IMR-90 (cell line): ENCODE data around the gene HOXD9. TPM values are rescaled to one million over a fixed set of nuclear protein-coding genes. Genes with fewer than 3 reads are reported as not detected.

ENCODE experiments used
- ATAC-seq: fragments of 200-7000 bp; cut with Tn5 transposase; 2 replicates; pipeline ENCODE4 v1.9.1; 2020; ENCODE audit warnings: low read depth, mild to moderate bottlenecking, moderate library complexity
- BruUV-seq: library from RNA; stranded (reverse); fragments of 400-500 nt; replicated peaks from 2 replicates; lab custom pipeline; 2021; lab: Mats Ljungman, UMichigan
- CTCF ChIA-PET: fragments of 300-600 bp; formaldehyde crosslinking; extraction: SDS; loops from one replicate; lab custom pipeline; 2021; ENCODE audit warnings: antibody characterized with exemption; lab: Yijun Ruan, JAX
- POLR2A ChIA-PET: fragments of 300-600 bp; sonication (Branson Sonifier 250); formaldehyde crosslinking; loops from one replicate; lab custom pipeline; 2022; ENCODE audit warnings: antibody characterized with exemption; ENCODE audit not compliant: unreplicated experiment; lab: Charles Lee
- DNase-seq: peaks from one replicate; pipeline ENCODE4 v3.0.0; 2013
- H2AFZ ChIP-seq: replicated peaks from 2 replicates; pipeline ENCODE3; 2013; ENCODE audit warnings: low read length, mild to moderate bottlenecking; ENCODE audit not compliant: poor library complexity
- H2AK5ac ChIP-seq: 2 replicates; pipeline ENCODE4 v1.6.1; 2013; ENCODE audit warnings: low read depth, low read length, inconsistent platforms
- H2AK9ac ChIP-seq: replicated peaks from 2 replicates; pipeline ENCODE3; 2013; ENCODE audit warnings: mild to moderate bottlenecking, low read depth, low read length, moderate library complexity; ENCODE audit not compliant: poor library complexity
- H2BK120ac ChIP-seq: 2 replicates; pipeline ENCODE4 v1.6.1; 2013; ENCODE audit warnings: low read depth, low read length, inconsistent platforms
- H2BK15ac ChIP-seq: 3 replicates; pipeline ENCODE4 v1.6.1; 2013; ENCODE audit warnings: low read depth, low read length, inconsistent platforms
- H2BK20ac ChIP-seq: 2 replicates; pipeline ENCODE4 v1.6.1; 2013; ENCODE audit warnings: low read depth, mild to moderate bottlenecking, inconsistent platforms, low read length, moderate library complexity
- H2BK5ac ChIP-seq: 2 replicates; pipeline ENCODE4 v1.6.1; 2013; ENCODE audit warnings: mild to moderate bottlenecking, low read depth, low read length, inconsistent platforms; ENCODE audit not compliant: poor library complexity, severe bottlenecking
- H3K14ac ChIP-seq: replicated peaks from 2 replicates; pipeline ENCODE4 v1.6.1; 2013; ENCODE audit warnings: low read depth, low read length, inconsistent platforms
- H3K18ac ChIP-seq: 2 replicates; pipeline ENCODE4 v1.6.1; 2013; ENCODE audit warnings: low read depth, low read length, control low read depth
- H3K23ac ChIP-seq: 2 replicates; pipeline ENCODE4 v1.6.1; 2013; ENCODE audit warnings: low read depth, low read length, inconsistent platforms
- H3K27ac ChIP-seq: 2 replicates; pipeline ENCODE4 v1.5.1; 2013; ENCODE audit warnings: mild to moderate bottlenecking, control low read depth, low read length; ENCODE audit not compliant: insufficient read depth
- H3K27me3 ChIP-seq: 2 replicates; pipeline ENCODE4 v1.6.1; 2013; ENCODE audit warnings: low read length; ENCODE audit not compliant: control insufficient read depth, insufficient read depth
- H3K36me3 ChIP-seq: 2 replicates; pipeline ENCODE4 v1.6.1; 2013; ENCODE audit warnings: low read length, mixed read lengths; ENCODE audit not compliant: control insufficient read depth, insufficient read depth
- H3K4ac ChIP-seq: 2 replicates; pipeline ENCODE4 v1.6.1; 2013; ENCODE audit warnings: low read depth, low read length, inconsistent platforms
- H3K4me1 ChIP-seq: 2 replicates; pipeline ENCODE4 v1.6.1; 2013; ENCODE audit warnings: low read length, mixed read lengths; ENCODE audit not compliant: control insufficient read depth, insufficient read depth
- H3K4me2 ChIP-seq: 2 replicates; pipeline ENCODE4 v1.6.1; 2013; ENCODE audit warnings: low read depth, mild to moderate bottlenecking, control low read depth, low read length, moderate library complexity
- H3K4me3 ChIP-seq: 2 replicates; pipeline ENCODE4 v1.5.1; 2013; ENCODE audit warnings: low read depth, mild to moderate bottlenecking, control low read depth, low read length, moderate library complexity; ENCODE audit not compliant: insufficient read depth
- H3K56ac ChIP-seq: 2 replicates; pipeline ENCODE4 v1.6.1; 2013; ENCODE audit warnings: low read length, inconsistent platforms; ENCODE audit not compliant: insufficient read depth; ENCODE audit errors: extremely low read depth
- H3K79me1 ChIP-seq, 2 experiments: 2 replicates each; pipeline ENCODE4 v1.6.1; 2013; ENCODE audit warnings: low read length in 2 of 2, inconsistent platforms in 1 of 2, low read depth in 1 of 2
- H3K9ac ChIP-seq: 2 replicates; pipeline ENCODE4 v1.6.1; 2013; ENCODE audit warnings: low read depth, low read length, control low read depth
- H3K9me1 ChIP-seq: 2 replicates; pipeline ENCODE4 v1.6.1; 2013; ENCODE audit warnings: low read length, inconsistent platforms; ENCODE audit not compliant: insufficient read depth
- H3K9me3 ChIP-seq: 2 replicates; pipeline ENCODE4 v1.6.1; 2013; ENCODE audit warnings: low read length; ENCODE audit not compliant: control insufficient read depth, insufficient read depth
- H4K20me1 ChIP-seq: 2 replicates; pipeline ENCODE4 v1.6.1; 2013; ENCODE audit warnings: low read length, inconsistent platforms; ENCODE audit not compliant: insufficient read depth
- H4K5ac ChIP-seq: 2 replicates; pipeline ENCODE4 v1.6.1; 2013; ENCODE audit warnings: mild to moderate bottlenecking, low read depth, low read length, control low read depth
- H4K8ac ChIP-seq, 2 experiments: 2 replicates each; pipeline ENCODE4 v1.6.1; 2013; ENCODE audit warnings: low read depth in 2 of 2, low read length in 2 of 2, control low read depth in 1 of 2, inconsistent platforms in 1 of 2
- H4K91ac ChIP-seq: 2 replicates; pipeline ENCODE4 v1.6.1; 2013; ENCODE audit warnings: low read depth, low read length, inconsistent platforms; ENCODE audit not compliant: insufficient read depth
- BHLHE40 ChIP-seq: fragments of 150-350 bp; IDR thresholded peaks from 2 replicates; pipeline ENCODE4 v1.6.1; 2016; ENCODE audit warnings: mild to moderate bottlenecking, low read depth, low read length
- CEBPB ChIP-seq: IDR thresholded peaks from 2 replicates; pipeline ENCODE4 v1.6.1; 2012; ENCODE audit warnings: low read depth, low read length, improper control_type of control experiment
- CHD1 ChIP-seq: IDR thresholded peaks from 2 replicates; pipeline ENCODE4 v1.6.1; 2012; ENCODE audit warnings: low read depth, low read length, improper control_type of control experiment
- MAFK ChIP-seq: IDR thresholded peaks from 2 replicates; pipeline ENCODE4 v1.6.1; 2012; ENCODE audit warnings: low read depth, low read length, improper control_type of control experiment
- MAZ ChIP-seq: IDR thresholded peaks from 2 replicates; pipeline ENCODE4 v1.6.1; 2012; ENCODE audit warnings: low read depth, mild to moderate bottlenecking, low read length, improper control_type of control experiment, moderate library complexity, borderline replicate concordance
- MXI1 ChIP-seq: IDR thresholded peaks from 2 replicates; pipeline ENCODE4 v1.6.1; 2012; ENCODE audit warnings: low read depth, mild to moderate bottlenecking, low read length, moderate library complexity, borderline replicate concordance
- NFE2L2 ChIP-seq: fragments of 150-350 bp; IDR thresholded peaks from 2 replicates; pipeline ENCODE4 v1.6.1; 2016; ENCODE audit warnings: low read depth, mild to moderate bottlenecking, low read length
- RAD21 ChIP-seq: IDR thresholded peaks from 2 replicates; pipeline ENCODE4 v1.6.1; 2012; ENCODE audit warnings: low read length, improper control_type of control experiment
- RCOR1 ChIP-seq: IDR thresholded peaks from 2 replicates; pipeline ENCODE4 v1.6.1; 2012; ENCODE audit warnings: mild to moderate bottlenecking, low read length, improper control_type of control experiment; ENCODE audit not compliant: insufficient replicate concordance
- RFX5 ChIP-seq: IDR thresholded peaks from 2 replicates; pipeline ENCODE4 v1.8.0; 2012; ENCODE audit warnings: low read depth, mild to moderate bottlenecking, low read length, moderate library complexity
- SMC3 ChIP-seq: fragments of 150-350 bp; IDR thresholded peaks from 2 replicates; pipeline ENCODE4 v1.6.1; 2016; ENCODE audit warnings: low read depth, mild to moderate bottlenecking, antibody characterized with exemption, low read length, moderate library complexity
- WGBS, 2 experiments: methylation state at CpG; one replicate each; pipeline versions ENCODE4 v1.1.5 to v1.1.7; 2013; ENCODE audit warnings: missing lambda C conversion rate in 2 of 2; ENCODE audit not compliant: insufficient read length in 1 of 2; ENCODE audit errors: extremely low coverage in 2 of 2; 5-methylcytosine and 5-hydroxymethylcytosine counted together
- dilution Hi-C: fragments of 300-500 bp; cut with HindIII; formaldehyde crosslinking; loops from one replicate; pipeline ENCODE4 v1.14.3; 2018; ENCODE audit warnings: low sequenced_read_pairs; ENCODE audit not compliant: unreplicated experiment
- in situ Hi-C: fragments of 300-500 bp; cut with MboI; formaldehyde crosslinking; loops from 3 replicates; pipeline ENCODE4 v1.14.3; 2019; ENCODE audit warnings: low sequenced_read_pairs, inconsistent platforms, mixed read lengths
- intact Hi-C: fragments of 100-400 bp; cut with micrococcal nuclease; formaldehyde crosslinking; loops from 2 replicates; pipeline ENCODE4 v1.10.0; 2022
- polyA plus RNA-seq, 3 experiments: library from polyadenylated mRNA; depleted of rRNA; stranded (reverse); fragments of >200 nt; gene quantifications; 2 replicates each; pipeline ENCODE4 v1.2.3, GENCODE V29; 2012; ENCODE audit warnings: low replicate concordance in 1 of 3
- total RNA-seq: library from RNA; depleted of rRNA; stranded (reverse); fragments of >200 nt; gene quantifications from 2 replicates; pipeline ENCODE4 v1.2.3, GENCODE V29; 2012
- TF ChIP-seq, protein P1 (sequence below): fragments of 150-350 bp; IDR thresholded peaks from 2 replicates; pipeline ENCODE4 v1.6.1; 2017; ENCODE audit warnings: mild to moderate bottlenecking, antibody characterized with exemption, low read length, low read depth
- TF ChIP-seq, protein P2 (sequence below): fragments of 150-350 bp; IDR thresholded peaks from 2 replicates; pipeline ENCODE4 v1.6.1; 2016; ENCODE audit warnings: low read depth, mild to moderate bottlenecking, low read length, moderate library complexity, borderline replicate concordance

HOXD9 gene
- total and polyA plus RNA-seq, 2 of the 4 experiments (the other 2 are of a cell fraction) = not detected

DNA sequence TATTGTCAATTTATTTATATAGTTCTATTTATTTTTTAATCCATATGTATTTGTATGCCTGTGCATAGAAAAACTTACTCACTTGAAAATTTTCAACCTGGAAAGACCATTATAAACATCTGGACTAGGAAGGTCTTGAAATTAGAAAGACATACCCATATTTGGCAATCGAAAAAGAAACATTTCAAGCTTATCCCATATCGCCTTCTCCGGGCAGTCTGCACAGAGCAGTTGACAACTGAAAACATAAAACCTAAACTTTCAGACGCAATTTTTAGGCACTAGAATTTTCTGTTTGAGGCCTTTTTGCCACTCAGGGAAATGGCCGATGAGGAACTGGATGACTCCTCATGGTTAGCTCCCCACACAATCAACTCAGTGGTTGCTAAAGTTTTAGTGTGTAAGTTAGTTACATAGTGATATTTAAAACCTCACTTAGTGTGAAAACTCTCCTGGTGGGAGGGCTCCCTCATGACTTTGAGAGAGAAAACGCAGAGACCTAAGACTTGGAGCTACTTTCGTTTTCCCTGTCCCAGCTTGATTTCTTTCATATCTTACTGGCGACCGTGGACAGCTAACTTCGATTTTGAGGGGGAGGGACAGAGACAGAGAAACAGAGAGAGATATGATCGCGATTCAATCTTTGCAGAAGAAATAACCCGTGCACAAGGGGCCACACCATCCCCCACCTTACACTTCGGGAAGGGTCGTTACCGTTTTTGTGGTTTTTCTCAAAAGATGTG lies 26.1 kb upstream of the HOXD9 start:
- no peak overlapping the region for H4K91ac ChIP-seq
- no peak overlapping the region; the same call in 1 of the 2 replicates for H3K23ac ChIP-seq
- H2BK15ac ChIP-seq = no peak overlapping the region
- intact Hi-C loops (loop anchor here (2.0 to 10.0 kb wide), 6 partner anchors 682 to 1392 kb away; no protein-coding TSS in a partner anchor), in situ Hi-C loops (loop anchor here (10.0 to 25.0 kb wide), 4 partner anchors 412 to 1359 kb away; no protein-coding TSS in a partner anchor), dilution Hi-C loops (no loop called here)
- H3K9ac ChIP-seq = no peak overlapping the region
- peak overlapping the region; percentile 35 for H3K4me3 ChIP-seq
- H3K36me3 ChIP-seq = no peaks in the 10 kb centered on the region
- H3K18ac ChIP-seq = no peak overlapping the region
- H3K56ac ChIP-seq = no peak overlapping the region
- no peaks in the 10 kb centered on the region for H3K9me1 ChIP-seq
- DNase-seq (no peak), ATAC-seq (no peak)
- POLR2A ChIA-PET = no interaction called here
- H3K4me1 ChIP-seq = peaks cover 3% of the 10 kb centered on the region; the same call in 1 of the 2 replicates
- H3K14ac ChIP-seq = no peak overlapping the region
- no peak overlapping the region for H3K27ac ChIP-seq
- peak overlapping the region; percentile 85 for H3K4me2 ChIP-seq
- no peak overlapping the region for H4K8ac ChIP-seq
- H2AK9ac ChIP-seq = no peak overlapping the region
- H3K4ac ChIP-seq = no peak overlapping the region
- H3K79me1 ChIP-seq = no peaks in the 10 kb centered on the region
- CTCF ChIA-PET = interaction anchor here (0.9 to 3.9 kb wide), 4 partner anchors 406 to 893 kb away, joined by 3 to 13 read pairs (median 4); no protein-coding TSS in a partner anchor
- H3K9me3 ChIP-seq = peaks cover 6% of the 10 kb centered on the region
- H2AFZ ChIP-seq = peak overlapping the region; percentile 64
- H4K20me1 ChIP-seq = no peaks in the 10 kb centered on the region
- H3K27me3 ChIP-seq = peaks cover 92% of the 10 kb centered on the region
- no peak overlapping the region for H2BK5ac ChIP-seq
- 18% methylated on average over 4 of the region's 16 CpGs; no CpG with 5 or more reads in 1 of the 2 experiments for WGBS, 2 experiments
- H2BK120ac ChIP-seq = no peak overlapping the region
- H2BK20ac ChIP-seq = no peak overlapping the region
- TF ChIP-seq SMC3 (no peak), RCOR1 (no peak), RFX5 (no peak), NFE2L2 (no peak), CHD1 (no peak), MAZ (no peak), MXI1 (no peak), BHLHE40 (no peak), CEBPB (no peak), RAD21 (no peak), MAFK (no peak)
- TF ChIP-seq, protein P1, sequence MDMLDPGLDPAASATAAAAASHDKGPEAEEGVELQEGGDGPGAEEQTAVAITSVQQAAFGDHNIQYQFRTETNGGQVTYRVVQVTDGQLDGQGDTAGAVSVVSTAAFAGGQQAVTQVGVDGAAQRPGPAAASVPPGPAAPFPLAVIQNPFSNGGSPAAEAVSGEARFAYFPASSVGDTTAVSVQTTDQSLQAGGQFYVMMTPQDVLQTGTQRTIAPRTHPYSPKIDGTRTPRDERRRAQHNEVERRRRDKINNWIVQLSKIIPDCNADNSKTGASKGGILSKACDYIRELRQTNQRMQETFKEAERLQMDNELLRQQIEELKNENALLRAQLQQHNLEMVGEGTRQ = no peak
- TF ChIP-seq, protein P2, sequence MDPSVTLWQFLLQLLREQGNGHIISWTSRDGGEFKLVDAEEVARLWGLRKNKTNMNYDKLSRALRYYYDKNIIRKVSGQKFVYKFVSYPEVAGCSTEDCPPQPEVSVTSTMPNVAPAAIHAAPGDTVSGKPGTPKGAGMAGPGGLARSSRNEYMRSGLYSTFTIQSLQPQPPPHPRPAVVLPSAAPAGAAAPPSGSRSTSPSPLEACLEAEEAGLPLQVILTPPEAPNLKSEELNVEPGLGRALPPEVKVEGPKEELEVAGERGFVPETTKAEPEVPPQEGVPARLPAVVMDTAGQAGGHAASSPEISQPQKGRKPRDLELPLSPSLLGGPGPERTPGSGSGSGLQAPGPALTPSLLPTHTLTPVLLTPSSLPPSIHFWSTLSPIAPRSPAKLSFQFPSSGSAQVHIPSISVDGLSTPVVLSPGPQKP = no peak
- H2AK5ac ChIP-seq = no peak overlapping the region
- H4K5ac ChIP-seq = no peak overlapping the region
- BruUV-seq = no TSS peak
